GM19351 (cell line): ENCODE results near the gene INTS11.

Experiments
- ATAC-seq: cut with Tn5 transposase; IDR thresholded peaks from one replicate; pipeline ENCODE4 v1.9.1; 2021; ENCODE audit warnings: mild to moderate bottlenecking, moderate library complexity; ENCODE audit not compliant: unreplicated experiment

Gene INTS11

GRCh38 chr1:1345384-1345783, 20.9 kb upstream of the INTS11 start:
- ATAC-seq, result no peak

- no peak for ATAC-seq
Measured at GRCh38 chr1:1344655-1345361, 20.3 kb upstream of the INTS11 start.

DNA sequence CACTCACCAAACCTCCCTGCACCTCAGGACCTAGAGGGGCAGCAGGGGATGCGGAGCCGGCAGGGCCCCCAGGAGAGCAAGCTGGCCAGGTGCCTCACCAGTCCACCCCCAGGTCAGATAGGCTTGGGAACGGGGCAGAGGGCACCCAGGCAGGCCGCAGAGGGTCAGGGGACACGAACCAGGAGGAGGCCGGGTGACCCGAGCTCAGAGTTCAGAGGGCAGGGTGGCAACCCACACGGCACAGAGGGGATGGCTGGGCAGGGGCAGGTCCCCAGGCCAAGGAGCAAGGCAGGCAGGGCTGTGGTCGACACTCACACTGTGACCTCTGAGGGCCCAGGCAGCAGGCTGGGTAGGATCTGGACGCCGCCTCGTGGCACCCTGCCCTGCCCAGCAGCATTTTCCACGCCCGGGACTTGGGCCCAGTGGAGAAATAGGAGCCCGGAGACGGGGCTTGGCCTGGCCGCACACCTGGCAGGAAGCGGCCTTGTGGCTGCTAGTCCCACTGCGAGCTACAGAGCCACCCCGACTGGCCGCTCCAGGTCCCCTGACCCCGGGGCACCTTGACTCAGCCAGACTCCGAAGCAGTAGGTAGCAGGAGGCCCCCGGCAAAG, 19.5 kb upstream of the INTS11 start:
- ATAC-seq, result no peak

DNA sequence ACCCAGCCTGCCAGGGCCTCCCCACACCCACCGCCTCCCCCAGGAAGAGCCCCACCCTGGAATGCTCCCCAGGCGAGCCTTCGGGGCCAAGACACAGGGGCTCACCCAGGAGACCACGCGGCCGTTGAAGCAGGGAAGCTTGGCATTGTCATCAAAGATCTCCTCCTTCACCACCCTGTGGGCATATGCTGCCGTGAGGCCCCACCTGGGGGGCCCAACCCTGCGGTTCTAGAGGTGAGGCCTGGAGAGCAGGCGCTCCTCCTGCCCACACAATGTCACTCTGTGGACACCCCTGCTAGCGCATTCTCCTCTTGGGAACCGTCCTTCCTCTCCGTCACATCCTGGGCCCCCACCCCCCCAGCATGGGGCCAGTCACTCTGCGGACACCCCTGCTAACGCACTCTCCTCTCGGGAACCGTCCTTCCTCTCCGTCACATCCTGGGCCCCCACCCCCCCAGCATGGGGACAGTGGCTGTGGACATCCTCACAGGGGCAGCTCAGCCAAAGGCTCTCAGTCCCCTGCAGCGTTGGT, 18.2 kb upstream of the INTS11 start:
- ATAC-seq, result no peak

GRCh38 chr1:1342061-1342562, 17.7 kb upstream of the INTS11 start:
- ATAC-seq, result no peak

DNA sequence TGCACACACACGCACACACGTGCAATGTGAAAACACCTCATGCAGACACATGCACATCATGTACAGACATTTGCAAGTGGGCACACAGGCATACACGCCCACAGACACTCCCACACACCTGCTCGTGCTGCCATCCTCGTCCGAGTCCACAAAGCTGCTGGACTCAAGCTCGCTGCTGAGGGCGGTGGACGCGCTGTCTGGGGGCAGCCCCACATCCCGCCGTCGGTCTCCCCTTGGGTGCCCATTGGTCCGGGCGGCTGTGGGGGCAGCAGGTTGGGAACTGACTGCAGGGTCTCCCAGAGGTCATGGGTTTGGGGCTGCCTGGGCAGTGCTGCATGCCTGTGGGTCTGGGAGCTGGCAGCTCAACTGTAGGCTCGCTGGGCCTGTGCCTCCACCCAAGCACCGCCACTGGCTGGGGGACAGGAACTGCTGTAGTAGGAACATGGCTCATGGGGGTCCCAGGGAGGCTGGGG, 17.1 kb upstream of the INTS11 start:
- no peak for ATAC-seq

DNA sequence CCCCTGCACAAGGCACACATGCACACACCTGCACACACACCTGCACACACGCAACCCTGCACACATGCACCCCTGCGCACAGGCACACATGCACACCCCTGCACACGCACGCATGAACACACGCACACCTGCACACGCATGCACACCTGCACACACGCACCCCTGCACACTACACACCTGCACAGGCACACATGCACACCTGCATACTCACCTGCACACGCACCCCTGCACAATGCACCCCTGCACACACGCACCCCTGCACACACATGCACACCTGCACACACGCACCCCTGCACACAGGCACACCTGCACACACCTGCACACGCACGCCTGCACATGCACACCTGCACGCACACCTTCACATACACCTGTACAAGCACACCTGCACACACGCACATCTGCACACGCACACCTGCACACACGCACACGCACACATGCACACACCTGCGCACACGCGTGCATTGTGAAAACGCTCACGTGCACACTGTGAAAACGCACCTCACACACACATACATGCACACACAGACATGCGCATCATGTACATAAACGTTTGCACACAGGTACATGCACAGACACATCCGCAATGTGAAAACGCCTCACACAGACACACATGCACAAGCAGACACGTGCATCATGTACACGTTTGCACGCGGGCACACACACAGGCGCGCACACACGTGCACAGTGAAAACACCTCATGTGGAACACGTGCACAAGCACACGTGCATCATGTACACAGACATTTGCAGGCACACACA, 16.5 kb upstream of the INTS11 start:
- no peak for ATAC-seq

DNA sequence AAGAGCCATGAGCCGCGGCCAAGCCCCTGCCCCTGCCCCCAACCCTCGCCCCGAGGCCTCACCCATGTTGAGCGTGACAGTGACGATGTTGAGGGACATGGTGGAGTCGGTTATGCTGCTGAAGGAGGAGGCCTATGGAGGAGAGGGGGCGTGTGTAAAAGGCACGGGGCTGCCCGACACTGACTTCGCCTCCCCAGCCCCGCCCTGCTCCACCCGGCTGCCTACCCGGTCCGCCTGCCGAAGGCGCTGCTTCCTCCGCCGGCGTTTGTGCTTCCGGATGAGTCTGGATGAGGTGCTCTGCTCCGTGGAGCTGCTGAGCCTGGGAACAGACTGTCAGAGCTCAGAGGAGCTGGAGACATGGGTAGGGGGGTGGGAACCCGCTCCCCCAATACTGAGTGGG, 15.7 kb upstream of the INTS11 start:
- ATAC-seq, result no peak

DNA sequence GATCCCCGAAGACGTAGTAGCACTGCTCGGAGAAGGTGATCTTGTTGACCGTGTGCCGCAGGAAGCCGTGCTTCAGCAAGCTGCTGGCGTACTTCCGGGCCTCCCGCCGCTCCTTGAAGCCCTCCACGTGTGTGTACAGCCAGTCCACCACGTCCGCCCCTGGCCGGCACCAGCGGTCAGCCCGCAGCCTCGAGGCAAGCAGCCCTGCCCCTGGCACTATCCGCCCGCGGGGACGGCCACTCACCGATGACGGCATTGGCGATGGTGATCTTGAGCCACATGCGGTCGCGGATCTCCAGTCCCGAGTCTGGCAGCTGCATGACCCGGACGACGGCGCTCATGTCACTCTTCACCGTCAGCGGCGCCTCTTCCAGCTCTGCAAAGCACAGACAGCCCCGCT, 13.8 kb upstream of the INTS11 start:
- ATAC-seq, result no peak

GRCh38 chr1:1337793-1338147, 13.3 kb upstream of the INTS11 start:
- ATAC-seq, result no peak

DNA sequence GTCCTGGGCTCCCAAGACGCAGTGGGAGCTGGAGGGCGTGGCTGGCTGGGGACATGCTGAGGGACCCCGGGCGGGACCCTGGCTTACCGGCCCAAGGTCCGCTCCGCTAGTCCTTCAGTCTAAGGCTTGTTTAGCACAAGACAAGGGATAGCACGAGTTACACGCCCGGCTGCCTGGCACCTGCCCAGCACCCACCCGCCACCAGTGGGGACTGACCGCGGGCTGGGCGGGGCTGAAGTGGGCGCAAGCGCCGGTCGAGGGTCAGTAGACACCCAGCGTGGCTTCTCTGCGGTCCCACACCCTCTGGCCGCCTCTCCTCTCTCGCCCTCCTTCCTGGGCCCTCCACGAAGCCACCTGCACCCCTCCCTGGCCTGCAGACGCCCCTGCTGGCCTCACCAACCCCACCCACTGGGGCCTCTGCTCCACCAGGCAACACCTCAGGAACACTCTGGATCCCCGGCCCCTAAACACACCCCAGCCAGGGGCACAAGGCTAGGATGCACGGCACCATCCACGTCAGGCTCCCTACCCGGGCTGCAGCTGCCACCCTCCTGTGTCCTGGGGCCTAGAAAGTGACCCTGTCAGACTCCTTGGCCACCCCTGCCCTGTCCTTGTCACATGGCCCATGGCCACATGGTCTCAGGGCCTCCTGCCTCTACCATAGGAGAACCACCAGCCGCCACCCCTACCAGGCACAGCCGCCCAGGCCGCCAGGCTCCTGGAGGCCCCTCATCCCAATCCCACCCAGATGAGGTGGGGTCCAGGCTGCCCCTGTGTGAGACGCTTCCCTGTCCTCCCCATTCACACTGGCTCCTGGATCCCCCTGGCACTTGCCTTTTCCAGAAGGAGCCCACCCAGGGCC, 12.7 kb upstream of the INTS11 start:
- no peak for ATAC-seq

GRCh38 chr1:1336446-1336845, 12.0 kb upstream of the INTS11 start:
- no peak for ATAC-seq

GRCh38 chr1:1335792-1336248, 11.4 kb upstream of the INTS11 start:
- no peak for ATAC-seq

GRCh38 chr1:1335283-1335682, 10.8 kb upstream of the INTS11 start:
- ATAC-seq, result no peak

DNA sequence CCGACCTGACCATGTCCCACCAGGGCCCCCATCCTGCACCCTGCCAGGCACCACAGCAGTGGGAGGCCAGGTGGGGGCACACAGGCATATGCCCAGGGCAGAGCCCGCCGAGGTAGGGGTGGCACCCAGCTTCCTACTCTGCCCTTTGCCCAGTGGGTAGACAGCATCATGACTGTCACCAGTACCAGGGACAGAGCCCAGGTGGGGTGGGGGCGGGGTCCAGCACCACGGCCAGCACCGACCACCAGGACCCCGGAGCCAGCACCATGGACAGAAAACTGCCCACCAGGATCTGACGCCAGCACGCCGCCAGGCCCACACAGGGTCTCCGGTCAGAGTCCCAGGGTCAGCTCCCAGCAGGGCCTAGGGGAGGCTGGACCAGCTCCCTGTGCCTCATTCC, 10.4 kb upstream of the INTS11 start:
- no peak for ATAC-seq

- ATAC-seq, result no peak
Measured at GRCh38 chr1:1333551-1334241, 9.2 kb upstream of the INTS11 start.

GRCh38 chr1:1332774-1333480, 8.5 kb upstream of the INTS11 start:
- ATAC-seq, result no peak

DNA sequence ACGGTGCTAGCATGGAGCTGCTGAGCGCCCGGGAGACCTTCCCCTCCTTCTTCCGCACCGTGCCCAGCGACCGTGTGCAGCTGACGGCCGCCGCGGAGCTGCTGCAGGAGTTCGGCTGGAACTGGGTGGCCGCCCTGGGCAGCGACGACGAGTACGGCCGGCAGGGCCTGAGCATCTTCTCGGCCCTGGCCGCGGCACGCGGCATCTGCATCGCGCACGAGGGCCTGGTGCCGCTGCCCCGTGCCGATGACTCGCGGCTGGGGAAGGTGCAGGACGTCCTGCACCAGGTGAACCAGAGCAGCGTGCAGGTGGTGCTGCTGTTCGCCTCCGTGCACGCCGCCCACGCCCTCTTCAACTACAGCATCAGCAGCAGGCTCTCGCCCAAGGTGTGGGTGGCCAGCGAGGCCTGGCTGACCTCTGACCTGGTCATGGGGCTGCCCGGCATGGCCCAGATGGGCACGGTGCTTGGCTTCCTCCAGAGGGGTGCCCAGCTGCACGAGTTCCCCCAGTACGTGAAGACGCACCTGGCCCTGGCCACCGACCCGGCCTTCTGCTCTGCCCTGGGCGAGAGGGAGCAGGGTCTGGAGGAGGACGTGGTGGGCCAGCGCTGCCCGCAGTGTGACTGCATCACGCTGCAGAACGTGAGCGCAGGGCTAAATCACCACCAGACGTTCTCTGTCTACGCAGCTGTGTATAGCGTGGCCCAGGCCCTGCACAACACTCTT, 7.7 kb upstream of the INTS11 start:
- ATAC-seq, result no peak
